PC-9 (cell line): ENCODE results near the gene LRRC4B.

Experiments
- EZH2 ChIP-seq: fragments of 200-600 bp; sonication (generic); IDR thresholded peaks from 2 replicates; pipeline ENCODE4 v1.8.0; 2017; ENCODE audit warnings: antibody characterized with exemption, low read depth
- TF ChIP-seq, protein P1 (sequence below): fragments of 200-600 bp; sonication (generic); conservative IDR thresholded peaks from 2 replicates; pipeline ENCODE4 v1.6.1; 2017; ENCODE audit warnings: mixed run types, antibody characterized with exemption, mild to moderate bottlenecking, moderate library complexity

DNA sequence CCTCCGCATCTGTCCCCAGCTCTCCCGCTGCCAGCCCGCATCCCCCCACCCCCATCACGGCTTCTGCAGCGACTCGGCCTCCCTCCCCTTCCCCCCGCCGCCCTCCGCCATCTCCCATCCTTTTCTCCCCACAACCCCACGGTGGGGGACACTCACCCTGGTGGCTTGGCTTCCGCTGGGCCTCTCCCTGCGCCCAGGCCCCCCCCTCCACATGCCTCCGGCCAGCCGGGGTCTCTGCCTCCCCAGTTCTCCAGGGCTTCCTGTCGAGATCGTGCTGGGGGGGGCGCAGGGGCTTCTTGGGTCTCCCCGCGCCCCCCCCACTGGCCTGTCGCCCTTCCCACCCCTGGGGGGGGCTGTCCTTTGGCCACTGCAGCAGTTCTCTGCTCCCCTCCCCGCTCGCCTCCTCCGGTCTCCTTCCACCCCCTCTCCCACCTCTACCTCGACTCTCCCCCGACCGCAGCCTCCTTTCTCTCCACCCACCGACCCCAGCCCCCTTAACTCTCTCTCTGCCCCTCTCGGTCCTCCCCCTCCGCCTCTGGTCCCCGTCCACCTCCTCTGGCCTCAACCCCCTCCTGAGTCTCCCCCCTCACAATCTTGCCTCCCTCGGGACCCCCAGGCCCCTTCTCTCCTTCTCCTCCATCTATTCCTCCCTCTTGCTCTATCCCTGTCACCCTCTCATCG is 17.1 kb downstream of the LRRC4B start:
- TF ChIP-seq, protein P1, sequence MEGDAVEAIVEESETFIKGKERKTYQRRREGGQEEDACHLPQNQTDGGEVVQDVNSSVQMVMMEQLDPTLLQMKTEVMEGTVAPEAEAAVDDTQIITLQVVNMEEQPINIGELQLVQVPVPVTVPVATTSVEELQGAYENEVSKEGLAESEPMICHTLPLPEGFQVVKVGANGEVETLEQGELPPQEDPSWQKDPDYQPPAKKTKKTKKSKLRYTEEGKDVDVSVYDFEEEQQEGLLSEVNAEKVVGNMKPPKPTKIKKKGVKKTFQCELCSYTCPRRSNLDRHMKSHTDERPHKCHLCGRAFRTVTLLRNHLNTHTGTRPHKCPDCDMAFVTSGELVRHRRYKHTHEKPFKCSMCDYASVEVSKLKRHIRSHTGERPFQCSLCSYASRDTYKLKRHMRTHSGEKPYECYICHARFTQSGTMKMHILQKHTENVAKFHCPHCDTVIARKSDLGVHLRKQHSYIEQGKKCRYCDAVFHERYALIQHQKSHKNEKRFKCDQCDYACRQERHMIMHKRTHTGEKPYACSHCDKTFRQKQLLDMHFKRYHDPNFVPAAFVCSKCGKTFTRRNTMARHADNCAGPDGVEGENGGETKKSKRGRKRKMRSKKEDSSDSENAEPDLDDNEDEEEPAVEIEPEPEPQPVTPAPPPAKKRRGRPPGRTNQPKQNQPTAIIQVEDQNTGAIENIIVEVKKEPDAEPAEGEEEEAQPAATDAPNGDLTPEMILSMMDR, result no peak
- TF ChIP-seq EZH2, result no peak
